Measurements from ENCODE around the gene TMEM25. TPM values are rescaled to one million over a fixed set of nuclear protein-coding genes. Genes with fewer than 3 reads are reported as not detected.

TMEM25 gene
- total and polyA plus RNA-seq, 4 donors: 8.8 to 32.0 (median 17.2) TPM

GRCh38 chr11:118544010-118544646, 13.1 kb downstream of the TMEM25 start:
- H3K27me3 ChIP-seq (ENCODE audit: control insufficient read depth in 3 of 3, insufficient read depth in 3 of 3, low read length in 2 of 3): no peaks in the 10 kb centered on the region
- no peaks in the 10 kb centered on the region for H3K4me1 ChIP-seq (ENCODE audit: control insufficient read depth in 5 of 5, insufficient read depth in 5 of 5, low read length in 5 of 5)
- H3K9ac ChIP-seq (ENCODE audit: insufficient read depth in 1 of 2, low read length in 2 of 2): no peak overlapping the region
- ATAC-seq (ENCODE audit: insufficient read depth, low FRiP score) (no peak), DNase-seq (no peak)
- H3K4me3 ChIP-seq: no peak overlapping the region
- H3K36me3 ChIP-seq (ENCODE audit: control insufficient read depth in 4 of 4, insufficient read depth in 4 of 4, low read length in 4 of 4): peaks cover 3 to 16% (median 8%) of the 10 kb centered on the region in 4 donors
- WGBS, 2 donors: 92 to 95% methylated on average over 8 of the region's 8 CpGs
- no peaks in the 10 kb centered on the region for H3K9me3 ChIP-seq (ENCODE audit: control insufficient read depth in 4 of 4, insufficient read depth in 3 of 4, low read length in 3 of 4)
- no peak for TF ChIP-seq CTCF (IDR thresholded peaks at IDR 0.05; ENCODE audit: control extremely low read depth, extremely low read depth)
- H3K27ac ChIP-seq (ENCODE audit: low read depth in 1 of 2, low read length in 1 of 2): no peak overlapping the region

DNA sequence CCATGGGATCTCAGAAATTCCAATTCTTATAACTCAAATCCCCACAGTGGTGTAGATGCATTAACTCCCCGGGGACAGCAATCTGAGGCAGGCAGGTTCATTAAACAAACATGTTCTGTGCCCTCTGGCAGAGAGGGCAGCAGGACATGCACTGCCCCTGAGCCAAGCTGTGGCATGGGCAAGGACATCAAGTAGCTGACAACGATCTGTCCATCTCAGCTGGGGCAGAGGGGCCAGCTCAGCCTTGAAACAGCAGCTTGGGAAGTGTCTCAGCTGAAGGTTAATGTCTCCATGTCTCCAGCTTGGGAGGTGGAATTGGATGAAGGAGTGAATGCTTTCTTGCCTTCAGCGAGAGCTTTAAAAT, 13.6 kb downstream of the TMEM25 start:
- Histone ChIP-seq H3K9ac (ENCODE audit: insufficient read depth in 1 of 2, low read length in 2 of 2) (no peak overlapping the region), H3K4me1 (ENCODE audit: control insufficient read depth in 5 of 5, insufficient read depth in 5 of 5, low read length in 5 of 5) (no peaks in the 10 kb centered on the region), H3K4me3 (no peak overlapping the region), H3K36me3 (ENCODE audit: control insufficient read depth in 4 of 4, insufficient read depth in 4 of 4, low read length in 4 of 4) (peaks cover 4 to 16% (median 8%) of the 10 kb centered on the region in 4 donors), H3K27me3 (ENCODE audit: control insufficient read depth in 3 of 3, insufficient read depth in 3 of 3, low read length in 2 of 3) (no peaks in the 10 kb centered on the region), H3K9me3 (ENCODE audit: control insufficient read depth in 4 of 4, insufficient read depth in 3 of 4, low read length in 3 of 4) (no peaks in the 10 kb centered on the region), H3K27ac (ENCODE audit: low read depth in 1 of 2, low read length in 1 of 2) (no peak overlapping the region)
- ATAC-seq (ENCODE audit: insufficient read depth, low FRiP score) (no peak), DNase-seq (no peak)
- no peak for TF ChIP-seq CTCF (IDR thresholded peaks at IDR 0.05; ENCODE audit: control extremely low read depth, extremely low read depth)
- 87 to 91% methylated on average over 3 of the region's 3 CpGs for WGBS, 2 donors

GRCh38 chr11:118545533-118545932, 14.5 kb downstream of the TMEM25 start:
- no peak overlapping the region for H3K4me3 ChIP-seq
- no peaks in the 10 kb centered on the region for H3K4me1 ChIP-seq (ENCODE audit: control insufficient read depth in 5 of 5, insufficient read depth in 5 of 5, low read length in 5 of 5)
- no peaks in the 10 kb centered on the region for H3K9me3 ChIP-seq (ENCODE audit: control insufficient read depth in 4 of 4, insufficient read depth in 3 of 4, low read length in 3 of 4)
- DNase-seq (no peak), ATAC-seq (ENCODE audit: insufficient read depth, low FRiP score) (no peak)
- WGBS, 2 donors: 82 to 83% methylated on average over 5 of the region's 5 CpGs
- H3K36me3 ChIP-seq (ENCODE audit: control insufficient read depth in 4 of 4, insufficient read depth in 4 of 4, low read length in 4 of 4): peaks cover 4 to 16% (median 10%) of the 10 kb centered on the region in 4 donors
- TF ChIP-seq CTCF (IDR thresholded peaks at IDR 0.05; ENCODE audit: control extremely low read depth, extremely low read depth): no peak
- no peak overlapping the region for H3K9ac ChIP-seq (ENCODE audit: insufficient read depth in 1 of 2, low read length in 2 of 2)
- H3K27ac ChIP-seq (ENCODE audit: low read depth in 1 of 2, low read length in 1 of 2): no peak overlapping the region
- H3K27me3 ChIP-seq (ENCODE audit: control insufficient read depth in 3 of 3, insufficient read depth in 3 of 3, low read length in 2 of 3): no peaks in the 10 kb centered on the region

GRCh38 chr11:118547132-118547531, 16.1 kb downstream of the TMEM25 start:
- no peak overlapping the region for H3K4me3 ChIP-seq
- no peaks in the 10 kb centered on the region for H3K27me3 ChIP-seq (ENCODE audit: control insufficient read depth in 3 of 3, insufficient read depth in 3 of 3, low read length in 2 of 3)
- H3K9me3 ChIP-seq (ENCODE audit: control insufficient read depth in 4 of 4, insufficient read depth in 3 of 4, low read length in 3 of 4): no peaks in the 10 kb centered on the region
- no peak overlapping the region for H3K27ac ChIP-seq (ENCODE audit: low read depth in 1 of 2, low read length in 1 of 2)
- H3K9ac ChIP-seq (ENCODE audit: insufficient read depth in 1 of 2, low read length in 2 of 2): no peak overlapping the region
- no peak for TF ChIP-seq CTCF (IDR thresholded peaks at IDR 0.05; ENCODE audit: control extremely low read depth, extremely low read depth)
- peaks cover 8 to 20% (median 16%) of the 10 kb centered on the region in 4 donors for H3K36me3 ChIP-seq (ENCODE audit: control insufficient read depth in 4 of 4, insufficient read depth in 4 of 4, low read length in 4 of 4)
- no peaks in the 10 kb centered on the region for H3K4me1 ChIP-seq (ENCODE audit: control insufficient read depth in 5 of 5, insufficient read depth in 5 of 5, low read length in 5 of 5)
- DNase-seq: no peak
- ATAC-seq (ENCODE audit: insufficient read depth, low FRiP score): no peak
- WGBS, 2 donors: 92 to 98% methylated on average over 2 of the region's 2 CpGs

Data from lung (tissue), 12 donors.